RWPE2 (cell line): ENCODE data around the gene ITGAD.

Source experiments
- ATAC-seq: fragments of 200-7000 bp; cut with Tn5 transposase; 3 replicates; pipeline ENCODE4 v1.9.1; 2021; ENCODE audit warnings: low read depth
- DNase-seq: peaks from one replicate; pipeline ENCODE4 v3.0.0-alpha.2; 2020; ENCODE audit warnings: low spot score
- H3K27ac ChIP-seq: fragments of 450-650 bp; 2 replicates; pipeline ENCODE4 v1.5.1; 2017; ENCODE audit warnings: mild to moderate bottlenecking; ENCODE audit not compliant: poor library complexity, severe bottlenecking
- H3K27me3 ChIP-seq: fragments of 250-450 bp; sonication (Bioruptor Pico); 2 replicates; pipeline ENCODE4 v1.5.1; 2021; ENCODE audit warnings: mild to moderate bottlenecking, moderate library complexity; ENCODE audit not compliant: insufficient read depth, poor library complexity, severe bottlenecking
- H3K36me3 ChIP-seq: fragments of 250-450 bp; sonication (Bioruptor Pico); 2 replicates; pipeline ENCODE4 v1.5.1; 2020; ENCODE audit warnings: low read depth, mild to moderate bottlenecking, moderate library complexity
- H3K4me1 ChIP-seq: fragments of 250-450 bp; sonication (Bioruptor Pico); 2 replicates; pipeline ENCODE4 v1.5.1; 2021; ENCODE audit warnings: mild to moderate bottlenecking, moderate library complexity; ENCODE audit not compliant: insufficient read depth, poor library complexity, severe bottlenecking
- H3K4me3 ChIP-seq: fragments of 250-450 bp; sonication (Bioruptor Pico); 2 replicates; pipeline ENCODE4 v1.5.1; 2021; ENCODE audit warnings: mild to moderate bottlenecking, moderate library complexity; ENCODE audit not compliant: severe bottlenecking
- H3K9me3 ChIP-seq: fragments of 250-450 bp; sonication (Bioruptor Pico); 2 replicates; pipeline ENCODE4 v1.5.1; 2021; ENCODE audit warnings: mild to moderate bottlenecking, moderate library complexity; ENCODE audit not compliant: severe bottlenecking
- TF ChIP-seq, protein P1 (sequence below): fragments of 450-650 bp; IDR thresholded peaks from one replicate; pipeline ENCODE4 v1.5.1; 2017; ENCODE audit warnings: mild to moderate bottlenecking, moderate library complexity; ENCODE audit not compliant: poor library complexity, severe bottlenecking

The ITGAD gene

DNA sequence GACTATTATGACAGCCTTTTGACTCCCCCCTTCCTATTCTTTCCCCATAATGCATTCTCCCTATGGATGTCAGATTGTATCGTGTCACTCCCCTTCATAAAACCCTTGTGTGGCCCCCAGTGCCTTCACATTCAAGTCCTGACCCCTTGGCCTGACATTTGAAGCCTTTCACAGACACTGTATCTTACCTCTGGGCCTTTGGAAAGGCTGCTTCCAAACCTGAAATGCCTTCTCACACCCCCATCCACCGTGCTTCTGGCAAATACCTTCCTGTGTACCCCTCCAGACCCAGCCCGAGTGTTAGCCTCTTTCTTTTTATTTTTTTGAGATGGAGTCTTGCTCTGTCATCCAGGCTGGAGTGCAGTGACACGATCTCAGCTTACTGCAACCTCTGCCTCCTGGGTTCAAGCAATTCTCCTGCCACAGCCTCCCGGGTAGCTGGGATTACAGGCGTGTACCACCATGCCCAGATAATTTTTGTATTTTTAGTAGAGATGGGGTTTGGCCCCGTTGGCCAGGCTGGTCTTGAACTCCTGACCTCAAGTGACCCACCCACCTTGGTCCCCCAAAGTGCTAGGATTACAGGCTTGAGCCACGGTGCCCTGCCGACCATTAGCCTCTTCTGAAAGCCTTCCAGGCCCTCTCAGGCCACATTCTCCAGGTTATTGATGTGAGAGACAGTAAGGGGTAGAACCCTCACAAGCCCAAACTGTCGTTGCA lies 68.2 kb downstream of the ITGAD start:
- TF ChIP-seq, protein P1, sequence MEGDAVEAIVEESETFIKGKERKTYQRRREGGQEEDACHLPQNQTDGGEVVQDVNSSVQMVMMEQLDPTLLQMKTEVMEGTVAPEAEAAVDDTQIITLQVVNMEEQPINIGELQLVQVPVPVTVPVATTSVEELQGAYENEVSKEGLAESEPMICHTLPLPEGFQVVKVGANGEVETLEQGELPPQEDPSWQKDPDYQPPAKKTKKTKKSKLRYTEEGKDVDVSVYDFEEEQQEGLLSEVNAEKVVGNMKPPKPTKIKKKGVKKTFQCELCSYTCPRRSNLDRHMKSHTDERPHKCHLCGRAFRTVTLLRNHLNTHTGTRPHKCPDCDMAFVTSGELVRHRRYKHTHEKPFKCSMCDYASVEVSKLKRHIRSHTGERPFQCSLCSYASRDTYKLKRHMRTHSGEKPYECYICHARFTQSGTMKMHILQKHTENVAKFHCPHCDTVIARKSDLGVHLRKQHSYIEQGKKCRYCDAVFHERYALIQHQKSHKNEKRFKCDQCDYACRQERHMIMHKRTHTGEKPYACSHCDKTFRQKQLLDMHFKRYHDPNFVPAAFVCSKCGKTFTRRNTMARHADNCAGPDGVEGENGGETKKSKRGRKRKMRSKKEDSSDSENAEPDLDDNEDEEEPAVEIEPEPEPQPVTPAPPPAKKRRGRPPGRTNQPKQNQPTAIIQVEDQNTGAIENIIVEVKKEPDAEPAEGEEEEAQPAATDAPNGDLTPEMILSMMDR: no peak
- peak; percentile 4 for DNase-seq
- no peak overlapping the region for H3K27ac ChIP-seq
- no peaks in the 10 kb centered on the region for H3K9me3 ChIP-seq
- H3K4me3 ChIP-seq: no peak overlapping the region
- peaks cover 12% of the 10 kb centered on the region; the same call in 1 of the 2 replicates for H3K36me3 ChIP-seq
- H3K27me3 ChIP-seq: no peaks in the 10 kb centered on the region
- H3K4me1 ChIP-seq: peaks cover 13% of the 10 kb centered on the region
- ATAC-seq: no peak

DNA sequence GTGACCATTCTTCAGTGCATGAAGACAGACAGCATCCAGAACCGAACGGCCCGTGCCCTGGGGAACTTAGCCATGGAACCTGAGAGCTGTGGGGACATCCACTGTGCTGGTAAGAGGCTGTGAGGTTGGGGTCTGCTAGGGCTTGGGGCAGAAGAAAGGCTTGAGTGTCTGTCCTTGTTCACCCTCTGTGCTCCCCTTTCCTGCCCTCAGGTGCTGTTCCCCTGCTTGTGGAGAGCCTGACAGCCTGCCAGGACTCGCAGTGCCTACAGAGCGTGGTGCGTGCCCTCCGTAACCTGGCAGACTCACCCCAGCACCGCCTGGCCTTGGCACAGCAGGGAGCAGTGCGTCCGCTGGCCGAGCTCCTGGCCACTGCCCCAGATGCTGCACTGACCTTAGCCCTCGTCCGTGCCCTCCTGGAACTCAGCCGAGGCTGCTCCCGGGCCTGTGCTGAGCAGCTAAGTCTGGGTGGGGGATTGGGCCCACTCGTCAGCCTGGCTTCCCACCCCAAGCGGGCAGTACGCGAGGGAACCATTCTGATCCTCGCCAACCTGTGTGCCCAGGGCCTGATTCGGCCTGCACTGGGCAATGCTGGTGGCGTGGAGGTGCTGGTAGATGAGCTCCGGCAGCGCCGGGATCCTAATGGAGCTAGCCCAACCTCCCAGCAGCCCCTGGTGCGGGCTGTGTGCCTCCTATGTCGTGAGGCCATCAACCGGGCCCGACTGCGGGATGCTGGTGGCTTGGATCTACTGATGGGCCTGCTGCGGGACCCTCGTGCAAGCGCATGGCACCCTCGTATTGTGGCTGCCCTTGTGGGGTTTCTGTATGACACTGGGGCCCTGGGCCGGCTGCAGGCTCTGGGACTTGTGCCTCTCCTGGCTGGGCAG lies 69.0 kb downstream of the ITGAD start:
- no peak overlapping the region for H3K27ac ChIP-seq

DNA sequence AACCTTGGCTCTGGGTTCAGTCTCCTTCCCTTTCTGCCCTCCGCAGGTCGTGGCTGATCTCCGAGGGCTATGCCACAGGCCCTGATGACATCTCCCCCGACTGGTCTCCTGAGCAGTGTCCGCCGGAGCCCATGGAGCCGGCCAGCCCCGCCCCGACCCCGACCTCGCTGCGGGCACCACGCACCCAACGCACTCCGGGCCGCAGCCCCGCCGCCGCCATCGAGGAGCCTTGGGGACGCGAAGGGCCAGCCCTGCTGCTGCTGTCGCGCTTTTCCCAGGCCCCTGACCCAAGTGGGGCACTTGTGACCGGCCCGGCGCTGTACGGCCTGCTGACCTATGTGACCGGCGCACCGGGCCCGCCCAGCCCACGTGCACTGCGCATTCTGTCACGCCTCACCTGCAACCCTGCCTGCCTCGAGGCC lies 71.2 kb downstream of the ITGAD start:
- no peak overlapping the region for H3K27ac ChIP-seq
- TF ChIP-seq, protein P1: no peak
- no peak for DNase-seq

More for the DNA sequence above, 69.0 kb downstream of the ITGAD start:
- TF ChIP-seq, protein P1: no peak
- Histone ChIP-seq H3K4me3 (no peak overlapping the region), H3K36me3 (peaks cover 8% of the 10 kb centered on the region; the same call in 1 of the 2 replicates), H3K4me1 (peaks cover 10% of the 10 kb centered on the region), H3K9me3 (no peaks in the 10 kb centered on the region), H3K27me3 (no peaks in the 10 kb centered on the region)
- DNase-seq: peak; percentile 56
- no peak for ATAC-seq

DNA sequence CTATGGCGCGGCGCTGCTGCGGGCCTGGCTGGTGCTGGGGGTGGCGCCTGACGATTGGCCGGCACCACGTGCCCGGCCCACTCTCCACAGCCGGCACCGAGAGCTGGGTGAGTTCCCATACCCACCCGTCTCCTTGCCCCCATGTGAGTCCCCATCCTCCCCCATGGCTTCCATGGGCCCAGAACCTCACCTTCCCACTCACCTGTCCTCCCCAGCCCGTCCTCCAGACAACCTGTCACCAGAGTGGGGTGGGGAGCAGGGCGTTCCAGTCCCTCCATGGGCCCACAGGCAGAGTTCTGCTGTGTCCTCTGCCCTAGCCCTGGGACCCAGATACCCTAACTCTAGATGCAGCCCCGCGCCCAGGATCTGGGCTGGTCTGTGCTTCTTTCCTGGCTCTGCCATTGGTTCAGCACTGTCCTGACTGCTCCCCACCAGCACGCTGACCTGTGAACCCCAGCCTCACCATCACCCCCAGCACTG lies 71.7 kb downstream of the ITGAD start:
- DNase-seq: no peak
- no peak overlapping the region for H3K27ac ChIP-seq
- H3K27me3 ChIP-seq: no peaks in the 10 kb centered on the region
- no peak overlapping the region for H3K4me3 ChIP-seq
- no peak for ATAC-seq
- 0 out of 2 replicates have a peak, but pooled peaks cover 3% of the 10 kb centered on the region for H3K36me3 ChIP-seq
- TF ChIP-seq, protein P1: no peak
- H3K9me3 ChIP-seq: no peaks in the 10 kb centered on the region
- peaks cover 10% of the 10 kb centered on the region for H3K4me1 ChIP-seq

More for the DNA sequence above, 71.2 kb downstream of the ITGAD start:
- no peak overlapping the region for H3K4me3 ChIP-seq
- ATAC-seq: no peak
- H3K36me3 ChIP-seq: 0 out of 2 replicates have a peak, but pooled peaks cover 3% of the 10 kb centered on the region
- no peaks in the 10 kb centered on the region for H3K9me3 ChIP-seq
- peaks cover 10% of the 10 kb centered on the region for H3K4me1 ChIP-seq
- H3K27me3 ChIP-seq: no peaks in the 10 kb centered on the region
